H1 (cell line): ENCODE data around the gene MORN5. TPM values are rescaled to one million over a fixed set of nuclear protein-coding genes. Genes with fewer than 3 reads are reported as not detected.

Source experiments
- CTCF ChIA-PET: fragments of 300-600 bp; sonication (Branson Sonifier 250); formaldehyde crosslinking; loops from one replicate; lab custom pipeline; 2021; ENCODE audit not compliant: partially characterized antibody; lab: Charles Lee
- POLR2A ChIA-PET: fragments of 300-600 bp; sonication (Branson Sonifier 250); formaldehyde crosslinking; loops from one replicate; lab custom pipeline; 2021; ENCODE audit warnings: inconsistent platforms; ENCODE audit not compliant: partially characterized antibody; lab: Charles Lee
- DNase-seq, 2 experiments: peaks; one replicate each; pipeline versions ENCODE4 v3.0.0 to v3.0.0-alpha.2; 2010 to 2022; ENCODE audit warnings: low spot score in 2 of 2, low read depth in 1 of 2, mixed read lengths in 1 of 2
- FAIRE-seq: peaks from 2 replicates; lab custom pipeline; 2011; peaks lifted over from hg19 to GRCh38; lab: Jason Lieb, UNC
- H2AFZ ChIP-seq: 2 replicates; pipeline ENCODE4 v1.8.1; 2012; ENCODE audit warnings: low read length, inconsistent platforms
- H2AK5ac ChIP-seq: 2 replicates; pipeline ENCODE4 v1.6.1; 2013; ENCODE audit warnings: low read depth, low read length
- H2BK120ac ChIP-seq: replicated peaks from 2 replicates; pipeline ENCODE3; 2013; ENCODE audit warnings: low read depth, low read length, inconsistent platforms
- H2BK12ac ChIP-seq: 2 replicates; pipeline ENCODE4 v1.6.1; 2013; ENCODE audit warnings: low read depth, low read length
- H2BK15ac ChIP-seq: 2 replicates; pipeline ENCODE4 v1.6.1; 2013; ENCODE audit warnings: low read length
- H2BK20ac ChIP-seq: 2 replicates; pipeline ENCODE4 v1.6.1; 2013; ENCODE audit warnings: low read length
- H2BK5ac ChIP-seq: 2 replicates; pipeline ENCODE4 v1.6.1; 2013; ENCODE audit warnings: low read depth, low read length
- H3K14ac ChIP-seq: 2 replicates; pipeline ENCODE4 v1.6.1; 2013; ENCODE audit warnings: inconsistent platforms; ENCODE audit not compliant: insufficient read length
- H3K18ac ChIP-seq: 2 replicates; pipeline ENCODE4 v1.6.1; 2013; ENCODE audit warnings: low read length; ENCODE audit errors: extremely low read depth
- H3K23ac ChIP-seq: 2 replicates; pipeline ENCODE4 v1.6.1; 2013; ENCODE audit warnings: inconsistent platforms; ENCODE audit not compliant: insufficient read length
- H3K23me2 ChIP-seq: 2 replicates; pipeline ENCODE4 v1.6.1; 2013; ENCODE audit warnings: low read depth, low read length
- H3K27ac ChIP-seq: 2 replicates; pipeline ENCODE4 v1.6.1; 2011; ENCODE audit warnings: low read depth, low read length, inconsistent platforms
- H3K27me3 ChIP-seq, 4 experiments: replicated peaks in 1 of 4; 1 replicate in 1 of 4; 2 replicates in 3 of 4; pipeline versions ENCODE4 v1.6.1 to v1.8.1; 2011 to 2013; ENCODE audit warnings: low read length in 3 of 4, mild to moderate bottlenecking in 3 of 4, inconsistent platforms in 2 of 4, mixed read lengths in 2 of 4, moderate library complexity in 1 of 4; ENCODE audit not compliant: control insufficient read depth in 3 of 4, insufficient read depth in 3 of 4; ENCODE audit errors: extremely low read depth in 1 of 4
- H3K36me3 ChIP-seq, 4 experiments: 2 replicates each; pipeline versions ENCODE4 v1.6.1 to v1.8.1; 2011 to 2013; ENCODE audit warnings: mild to moderate bottlenecking in 4 of 4, low read length in 3 of 4, moderate library complexity in 2 of 4, control low read depth in 1 of 4, inconsistent platforms in 1 of 4; ENCODE audit not compliant: insufficient read depth in 4 of 4, control insufficient read depth in 2 of 4
- H3K4ac ChIP-seq: replicated peaks from 2 replicates; pipeline ENCODE3; 2013; ENCODE audit warnings: low read length, low read depth, mixed read lengths, inconsistent platforms; ENCODE audit not compliant: insufficient read length
- H3K4me1 ChIP-seq, 4 experiments: replicated peaks in 1 of 4; 1 replicate in 1 of 4; 2 replicates in 3 of 4; pipeline versions ENCODE4 v1.6.1 to v1.8.1; 2011 to 2013; ENCODE audit warnings: low read length in 3 of 4, inconsistent platforms in 2 of 4, mixed read lengths in 1 of 4; ENCODE audit not compliant: insufficient read depth in 4 of 4, control insufficient read depth in 3 of 4
- H3K4me2 ChIP-seq, 2 experiments: 2 replicates each; pipeline versions ENCODE4 v1.6.1 to v1.8.1; 2011 to 2013; ENCODE audit warnings: low read depth in 2 of 2, low read length in 2 of 2, control low read depth in 1 of 2, inconsistent platforms in 1 of 2, mild to moderate bottlenecking in 1 of 2; ENCODE audit not compliant: insufficient read depth in 1 of 2
- H3K4me3 ChIP-seq, 4 experiments: fragments of 200-600, 300-600 bp in 1 of 4; sonication (generic), shearing (Covaris generic), sonication (Bioruptor Twin) in 1 of 4; 2 replicates each; pipeline versions ENCODE4 v1.5.1 to v1.8.1; 2011 to 2016; ENCODE audit warnings: low read length in 4 of 4, low read depth in 3 of 4, control low read depth in 2 of 4, inconsistent platforms in 2 of 4, mild to moderate bottlenecking in 2 of 4, mixed read lengths in 1 of 4, moderate library complexity in 1 of 4; ENCODE audit not compliant: insufficient read depth in 2 of 4; ENCODE audit errors: extremely low read depth in 1 of 4
- H3K56ac ChIP-seq: replicated peaks from 2 replicates; pipeline ENCODE3; 2013; ENCODE audit warnings: low read depth, mild to moderate bottlenecking, mixed read lengths, low read length, inconsistent platforms; ENCODE audit not compliant: insufficient read length
- H3K79me1 ChIP-seq: 2 replicates; pipeline ENCODE4 v1.6.1; 2013; ENCODE audit warnings: low read depth, low read length, control low read depth
- H3K79me2 ChIP-seq, 2 experiments: 2 replicates each; pipeline versions ENCODE4 v1.6.1 to v1.8.1; 2012 to 2013; ENCODE audit warnings: low read length in 2 of 2, mild to moderate bottlenecking in 2 of 2, inconsistent platforms in 1 of 2; ENCODE audit not compliant: insufficient read depth in 2 of 2, control insufficient read depth in 1 of 2
- H3K9ac ChIP-seq, 4 experiments: replicated peaks in 1 of 4; 1 replicate in 1 of 4; 2 replicates in 3 of 4; pipeline versions ENCODE4 v1.6.1 to v1.8.1; 2011 to 2013; ENCODE audit warnings: low read depth in 3 of 4, low read length in 3 of 4, control low read depth in 2 of 4, mild to moderate bottlenecking in 2 of 4, moderate library complexity in 2 of 4, inconsistent platforms in 1 of 4; ENCODE audit errors: extremely low read depth in 1 of 4
- H3K9me3 ChIP-seq, 2 experiments: 2 replicates each; pipeline versions ENCODE4 v1.6.1 to v1.8.1; 2012 to 2013; ENCODE audit warnings: mild to moderate bottlenecking in 2 of 2, moderate library complexity in 2 of 2, control low read depth in 1 of 2, inconsistent platforms in 1 of 2, low read depth in 1 of 2, low read length in 1 of 2, mixed read lengths in 1 of 2; ENCODE audit not compliant: insufficient read depth in 2 of 2
- H4K20me1 ChIP-seq, 2 experiments: replicated peaks in 1 of 2; 2 replicates each; pipeline versions ENCODE3 to v1.8.1; 2011 to 2013; ENCODE audit warnings: inconsistent platforms in 2 of 2, low read length in 2 of 2, mild to moderate bottlenecking in 1 of 2; ENCODE audit not compliant: insufficient read depth in 2 of 2, control insufficient read depth in 1 of 2
- H4K5ac ChIP-seq: 2 replicates; pipeline ENCODE4 v1.6.1; 2013; ENCODE audit warnings: low read length, low read depth, mixed read lengths, inconsistent platforms; ENCODE audit not compliant: insufficient read length
- H4K8ac ChIP-seq: 2 replicates; pipeline ENCODE4 v1.8.0; 2013; ENCODE audit warnings: mild to moderate bottlenecking, moderate library complexity, low read length, inconsistent platforms; ENCODE audit not compliant: insufficient read depth; ENCODE audit errors: extremely low read depth
- H4K91ac ChIP-seq: replicated peaks from 2 replicates; pipeline ENCODE3; 2013; ENCODE audit warnings: low read length, mixed read lengths, inconsistent platforms; ENCODE audit not compliant: insufficient read length
- CTCF ChIP-seq, 3 experiments: IDR thresholded peaks; 1 replicate in 2 of 3; 2 replicates in 1 of 3; pipeline versions ENCODE4 v1.5.1 to v1.6.1; 2011; ENCODE audit warnings: low read length in 3 of 3, mild to moderate bottlenecking in 3 of 3, inconsistent platforms in 2 of 3, low read depth in 1 of 3, moderate library complexity in 1 of 3; ENCODE audit not compliant: insufficient read depth in 1 of 3; ENCODE audit errors: control extremely low read depth in 1 of 3
- FOSL1 ChIP-seq: IDR thresholded peaks from 2 replicates; pipeline ENCODE4 v1.6.1; 2011; ENCODE audit warnings: mild to moderate bottlenecking, low read depth, low read length, moderate library complexity; ENCODE audit not compliant: insufficient read depth
- HDAC2 ChIP-seq, 2 experiments: fragments of 300-600 bp in 1 of 2; sonication (generic) in 1 of 2; IDR thresholded peaks; 2 replicates each; pipeline ENCODE4 v1.6.1; 2011 to 2012; ENCODE audit warnings: low read depth in 2 of 2, low read length in 2 of 2, mild to moderate bottlenecking in 2 of 2, moderate library complexity in 2 of 2, borderline replicate concordance in 1 of 2, inconsistent platforms in 1 of 2
- HDAC6 ChIP-seq: IDR thresholded peaks from one replicate; pipeline ENCODE4 v1.7.1; 2012; ENCODE audit warnings: low read depth, mild to moderate bottlenecking, inconsistent platforms, low read length, moderate library complexity
- JUND ChIP-seq: IDR thresholded peaks from 2 replicates; pipeline ENCODE4 v1.6.1; 2011; ENCODE audit warnings: mild to moderate bottlenecking, improper control_type of control experiment, low read length
- RNF2 ChIP-seq: fragments of 200-900, 300-1000 bp; sonication (generic); IDR thresholded peaks from 2 replicates; pipeline ENCODE4 v1.7.1; 2016; ENCODE audit warnings: borderline replicate concordance, low read depth, mild to moderate bottlenecking, antibody characterized with exemption, low read length; ENCODE audit not compliant: poor library complexity, severe bottlenecking; ENCODE audit errors: missing control alignments
- SUZ12 ChIP-seq: fragments of 200-600 bp; sonication (generic); IDR thresholded peaks from 2 replicates; pipeline ENCODE4 v1.6.1; 2012; ENCODE audit warnings: mild to moderate bottlenecking, inconsistent platforms, low read length, moderate library complexity, mixed read lengths
- WGBS, 2 experiments: shearing (Covaris generic) in 1 of 2; methylation state at CpG; one replicate each; pipeline versions ENCODE4 v1.1.6 to v1.1.7; 2013 to 2015; ENCODE audit warnings: low lambda C conversion rate in 2 of 2, mixed read lengths in 2 of 2, inconsistent platforms in 1 of 2, low coverage in 1 of 2, missing lambda C conversion rate in 1 of 2; ENCODE audit not compliant: insufficient replicate concordance in 2 of 2, insufficient coverage in 1 of 2, insufficient read length in 1 of 2; ENCODE audit errors: extremely low coverage in 1 of 2, missing lambda C conversion rate in 1 of 2; 5-methylcytosine and 5-hydroxymethylcytosine counted together
- polyA plus RNA-seq, 7 experiments: library from polyadenylated mRNA; depleted of rRNA in 3 of 7; stranded (reverse) in 5 of 7; unstranded in 2 of 7; fragments of >200 nt in 5 of 7; fragments of 200-250 nt in 2 of 7; gene quantifications; 1 replicate in 5 of 7; 2 replicates in 1 of 7; 4 replicates in 1 of 7; pipeline versions ENCODE4 v1.2.1 to v1.2.3, GENCODE V29; 2011 to 2013; ENCODE audit warnings: missing spikeins in 2 of 7, mixed read lengths in 2 of 7
- total RNA-seq: library from RNA; stranded (reverse); fragmentation: NEBNext Ultra II Directional; extraction: Animal tissue kit (Norgen Biotek cat#: 25700); gene quantifications from 2 replicates; pipeline ENCODE4 v1.2.1, GENCODE V29; 2021

The MORN5 gene
- total and polyA plus RNA-seq, 2 of the 8 experiments (the other 6 are each of a cell fraction or from before 2014, with no cell fraction given), result not detected

DNA sequence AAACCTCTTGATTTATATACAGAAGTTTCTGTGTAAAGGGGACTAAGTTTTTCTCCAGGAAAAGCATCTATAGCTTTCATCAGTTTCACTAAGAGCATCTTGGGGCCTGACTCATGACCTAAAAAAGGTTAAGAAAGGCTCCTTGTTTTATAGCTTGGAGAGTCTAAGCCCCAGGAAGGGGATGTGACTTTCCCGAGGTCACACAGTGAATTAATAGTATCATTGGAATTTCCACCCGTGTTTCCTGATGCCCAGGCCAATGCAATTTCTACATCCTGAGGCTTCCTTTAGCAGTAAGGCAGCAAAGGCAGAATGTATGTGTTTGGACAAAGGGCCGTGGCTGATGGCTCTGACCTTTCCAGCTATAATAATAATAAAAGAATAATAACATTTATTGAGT is 8.6 kb downstream of the MORN5 start:
- H3K4me1 ChIP-seq, result no peaks in the 10 kb centered on the region
- H3K23ac ChIP-seq, result no peak overlapping the region
- no peak for FAIRE-seq
- no peak overlapping the region for H3K4ac ChIP-seq
- H3K79me2 ChIP-seq, result no peaks in the 10 kb centered on the region
- no peak for DNase-seq
- no peak overlapping the region for H2BK5ac ChIP-seq
- H3K14ac ChIP-seq, result no peak overlapping the region
- 82% methylated on average over 3 of the region's 3 CpGs; no CpG with 5 or more reads in 1 of the 2 experiments for whole genome bisulfite sequencing, 2 experiments
- no peak overlapping the region for H3K4me2 ChIP-seq
- no peak overlapping the region for H2AK5ac ChIP-seq
- no peak overlapping the region for H3K9ac ChIP-seq
- TF ChIP-seq SUZ12 (no peak), FOSL1 (no peak), HDAC2 (IDR thresholded peaks at IDR 0.05; ENCODE audit: borderline replicate concordance in 1 of 2, low read depth in 2 of 2, low read length in 2 of 2) (no peak), CTCF (IDR thresholded peaks at IDR 0.05; ENCODE audit: control extremely low read depth in 1 of 3, insufficient read depth in 1 of 3, low read depth in 1 of 3, low read length in 3 of 3) (no peak), HDAC6 (no peak), JUND (no peak), RNF2 (no peak)
- no peak overlapping the region for H4K8ac ChIP-seq
- H3K79me1 ChIP-seq, result no peaks in the 10 kb centered on the region
- no peak overlapping the region for H4K5ac ChIP-seq
- H3K36me3 ChIP-seq, result no peaks in the 10 kb centered on the region
- no peak overlapping the region for H3K4me3 ChIP-seq
- H3K18ac ChIP-seq, result no peak overlapping the region
- H4K20me1 ChIP-seq, result no peaks in the 10 kb centered on the region
- ChIA-PET POLR2A (no interaction called here), CTCF (interaction anchor here (4.4 kb wide), 1 partner anchor 9 kb away, joined by 25 read pairs; the partner anchor contains the start of genes MORN5 and NDUFA8)
- H3K9me3 ChIP-seq, result no peaks in the 10 kb centered on the region
- H3K27ac ChIP-seq, result no peak overlapping the region
- H2BK15ac ChIP-seq, result no peak overlapping the region
- no peak overlapping the region for H2BK12ac ChIP-seq
- H2AFZ ChIP-seq, result no peak overlapping the region
- no peak overlapping the region for H2BK120ac ChIP-seq
- no peak overlapping the region for H2BK20ac ChIP-seq
- no peak overlapping the region for H3K56ac ChIP-seq
- no peak overlapping the region for H4K91ac ChIP-seq
- no peaks in the 10 kb centered on the region; the same call in 1 of the 2 replicates for H3K23me2 ChIP-seq
- H3K27me3 ChIP-seq, result peaks cover 0 to 3% (median 0%) of the 10 kb centered on the region in 4 experiments; a peak in 2 of 7 replicates
